ENCODE results near the gene RECQL5.

DNA sequence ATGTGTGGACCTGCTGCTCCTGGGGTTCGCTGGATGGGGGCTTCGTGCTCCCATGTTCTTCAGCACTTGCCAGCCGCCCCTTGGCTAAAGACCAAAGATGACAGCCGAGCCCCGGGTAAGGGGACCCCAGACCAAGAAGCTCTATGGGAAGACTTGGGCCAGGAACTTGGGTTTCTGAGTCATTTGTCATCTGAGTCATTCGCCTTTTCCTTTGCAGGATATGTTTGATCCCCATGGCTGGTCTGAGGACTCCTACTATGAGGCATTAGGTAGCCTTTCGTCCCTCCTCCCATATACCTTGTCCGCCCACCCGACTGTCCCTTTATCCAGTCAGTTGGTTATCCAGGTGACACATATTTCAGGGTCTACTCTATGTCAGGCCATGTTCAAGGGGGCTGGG, 36.6 kb upstream of the RECQL5 start:
- TF ChIP-seq SPI1 (IDR thresholded peaks at IDR 0.05; ENCODE audit: low read depth, low read length), result no peak
- no peak for TF ChIP-seq TAF1 (IDR thresholded peaks at IDR 0.05; ENCODE audit: low read depth, low read length)
- TF ChIP-seq POLR2A (IDR thresholded peaks at IDR 0.05; ENCODE audit: low read depth, low read length), result no peak
- TF ChIP-seq POLR2AphosphoS5 (IDR thresholded peaks at IDR 0.05; ENCODE audit: low read depth, low read length), result no peak

Measured in GM12891 (cell line).